ENCODE data around the gene MYLK.

The MYLK gene

DNA sequence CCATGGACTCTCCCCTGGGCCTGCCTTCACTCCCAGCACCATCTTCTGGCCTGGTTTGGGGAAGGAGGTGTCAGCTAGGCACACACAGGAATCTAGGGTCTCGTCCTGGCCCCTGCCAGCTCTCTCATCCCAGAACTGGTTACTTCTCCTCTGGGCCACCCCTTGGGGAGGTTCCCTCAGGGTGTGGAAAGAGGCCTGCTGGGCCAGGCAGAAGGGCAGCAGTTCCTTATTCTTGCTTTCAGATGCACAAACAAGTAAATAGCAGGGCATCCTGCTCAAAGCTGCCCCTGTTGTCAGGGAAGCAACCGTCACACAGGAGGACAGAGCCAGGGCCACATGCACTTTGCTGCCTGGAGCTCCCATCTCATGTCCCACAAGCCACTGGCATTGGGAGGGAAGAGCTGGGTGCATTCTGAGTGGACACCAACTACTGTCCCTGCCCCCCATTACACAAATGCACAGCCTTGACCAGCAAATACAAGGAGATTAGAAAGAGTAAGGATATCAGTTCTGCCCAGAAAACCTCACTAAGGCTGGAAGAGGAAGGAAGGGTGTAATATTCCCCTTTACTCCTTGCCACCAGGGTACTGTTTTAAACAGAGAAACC lies 190.4 kb downstream of the MYLK start:
- DNase-seq: no peak

DNA sequence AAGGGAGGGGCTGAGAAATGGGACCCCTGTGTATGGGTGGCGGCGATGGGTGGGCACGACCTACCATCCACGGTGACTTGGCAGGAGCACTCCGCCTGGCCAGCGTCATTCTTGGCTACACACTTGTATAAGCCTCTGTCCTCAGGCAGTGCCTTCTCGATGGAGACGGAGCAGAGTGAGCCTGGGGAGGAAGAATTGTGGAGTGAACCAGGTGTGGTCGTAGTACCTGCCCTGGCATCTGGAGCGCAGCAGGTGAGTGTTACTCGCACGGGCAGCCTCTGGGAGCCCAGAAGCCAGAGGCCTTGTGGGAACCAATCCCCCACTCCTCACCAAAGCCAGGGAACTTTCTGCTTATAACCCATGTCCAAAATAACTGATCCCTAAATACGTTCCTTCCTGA lies 191.5 kb downstream of the MYLK start:
- DNase-seq: no peak

GRCh38 chr3:123692041-123692440 lies 192.1 kb downstream of the MYLK start:
- DNase-seq: no peak

GRCh38 chr3:123689831-123690230 lies 194.3 kb downstream of the MYLK start:
- DNase-seq: no peak

- no peak for DNase-seq
Observed at GRCh38 chr3:123688241-123688747, 195.8 kb downstream of the MYLK start.

DNA sequence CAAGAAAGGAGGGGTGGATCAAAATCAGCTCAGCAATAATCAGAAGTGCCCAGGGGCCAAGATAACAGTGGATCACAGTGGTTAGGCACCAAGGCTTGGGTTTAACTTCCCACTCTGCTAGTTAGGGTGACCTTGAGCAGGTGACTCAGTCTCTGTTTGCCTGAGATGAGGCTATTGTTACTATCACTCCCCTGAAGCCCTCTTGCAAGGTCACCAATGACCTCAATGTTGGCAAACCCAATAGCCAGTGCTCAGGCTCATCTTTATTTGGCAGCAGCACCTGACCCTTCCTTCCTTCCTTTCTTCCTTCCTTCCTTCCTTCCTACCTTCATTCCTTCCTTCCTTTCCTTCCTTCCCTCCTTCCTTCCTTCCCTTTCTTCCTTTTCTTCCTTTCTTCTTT lies 196.8 kb downstream of the MYLK start:
- DNase-seq: no peak

DNA sequence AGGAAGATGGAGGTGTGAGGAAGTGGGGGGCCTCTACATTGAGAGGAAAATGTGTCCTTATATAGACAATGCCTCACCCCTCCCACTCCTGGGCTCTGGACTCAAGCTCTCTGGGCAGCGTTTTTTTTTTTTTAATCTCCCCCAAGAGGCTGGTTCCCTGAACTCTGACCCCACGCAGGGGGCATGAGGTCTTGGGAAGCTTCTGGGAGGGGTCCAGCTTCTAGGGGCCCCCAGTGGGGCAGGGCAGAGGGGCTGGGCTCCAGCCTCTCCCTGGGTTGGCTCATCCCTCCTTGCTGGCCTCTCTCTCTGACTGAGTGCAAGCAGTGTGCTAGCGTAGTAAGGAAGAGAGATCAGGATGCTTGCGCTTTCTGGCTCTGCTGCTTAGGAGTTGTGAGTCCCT lies 197.9 kb downstream of the MYLK start:
- DNase-seq: no peak

GRCh38 chr3:123685780-123686179 lies 198.4 kb downstream of the MYLK start:
- no peak for DNase-seq

- DNase-seq: no peak
Observed at GRCh38 chr3:123684636-123685035, 199.5 kb downstream of the MYLK start.

DNA sequence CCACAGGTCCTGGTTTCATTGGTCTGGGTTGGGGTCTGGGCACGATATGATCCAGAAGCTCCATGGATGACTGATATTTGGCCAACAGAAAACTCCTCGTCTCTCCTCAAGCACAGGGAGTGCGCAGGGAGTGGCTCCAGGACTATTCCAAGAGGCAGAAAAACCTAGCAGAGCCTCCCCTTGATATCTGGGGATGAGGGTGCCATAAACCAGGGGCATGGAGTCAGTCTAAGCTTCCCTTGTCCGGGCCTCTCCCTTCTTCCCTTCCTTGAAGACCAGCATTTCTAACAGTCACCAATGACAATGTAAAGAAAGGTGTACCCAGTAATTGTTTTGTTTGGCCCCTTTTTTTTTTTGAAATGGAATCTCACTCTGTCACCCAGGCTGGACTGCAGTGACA lies 199.9 kb downstream of the MYLK start:
- no peak for DNase-seq

GRCh38 chr3:123683505-123684154 lies 200.5 kb downstream of the MYLK start:
- no peak for DNase-seq

- DNase-seq: no peak
Observed at GRCh38 chr3:123682781-123683504, 201.2 kb downstream of the MYLK start.

GRCh38 chr3:123682302-123682701 lies 201.8 kb downstream of the MYLK start:
- DNase-seq: no peak

DNA sequence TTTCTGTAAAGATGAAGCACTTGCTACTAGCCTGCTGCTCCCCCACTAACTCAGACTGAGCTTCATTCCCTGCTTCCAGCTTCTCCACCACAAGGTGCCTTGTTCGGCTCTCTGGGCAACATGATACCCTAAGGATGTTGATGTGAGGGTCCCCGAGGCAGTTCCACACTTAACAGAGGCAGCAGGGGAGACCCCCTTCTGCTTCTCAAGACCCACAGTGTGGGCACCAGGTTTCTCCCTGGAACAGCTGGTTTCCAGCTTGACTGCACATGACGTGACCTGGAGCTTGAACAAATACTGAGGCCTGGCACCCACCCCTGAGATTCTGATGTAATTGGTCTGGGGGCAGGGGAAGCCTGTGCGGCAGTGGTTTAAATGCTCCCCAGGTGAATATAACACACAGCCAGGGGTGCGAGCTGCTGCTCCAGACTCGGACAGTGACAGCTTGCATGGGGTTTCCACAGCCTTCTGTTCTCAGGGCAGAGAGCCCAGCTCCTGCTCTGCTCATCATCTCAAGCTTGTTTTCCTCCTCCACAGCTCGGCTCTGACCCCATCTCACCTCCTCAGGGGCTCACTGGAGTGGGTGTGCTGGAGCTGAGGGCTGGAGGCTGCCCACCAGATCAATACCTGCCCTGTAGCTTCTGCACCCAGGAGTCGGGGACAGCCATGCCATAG lies 204.3 kb downstream of the MYLK start:
- no peak for DNase-seq

DNA sequence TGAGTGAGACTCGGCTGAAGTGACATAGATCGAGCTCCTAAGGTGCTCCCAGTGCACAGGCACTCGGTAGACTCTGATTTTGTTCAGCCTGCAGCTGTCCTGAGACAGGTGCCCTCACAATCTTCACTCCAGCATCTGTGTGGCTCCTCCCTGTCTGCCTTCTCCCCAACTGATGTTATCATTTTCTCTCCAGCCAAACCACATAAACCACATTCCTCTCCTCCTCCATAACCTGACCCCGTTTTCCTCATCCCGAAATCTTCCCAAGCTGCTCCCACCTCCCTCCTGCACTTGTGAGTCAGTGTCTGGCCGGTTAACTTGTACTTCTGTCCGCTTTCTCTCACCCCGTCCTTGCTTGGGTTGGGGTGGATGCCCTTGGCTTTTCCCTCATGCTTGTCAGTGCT lies 206.0 kb downstream of the MYLK start:
- no peak for DNase-seq

GRCh38 chr3:123672429-123673146 lies 211.5 kb downstream of the MYLK start:
- no peak for DNase-seq

DNA sequence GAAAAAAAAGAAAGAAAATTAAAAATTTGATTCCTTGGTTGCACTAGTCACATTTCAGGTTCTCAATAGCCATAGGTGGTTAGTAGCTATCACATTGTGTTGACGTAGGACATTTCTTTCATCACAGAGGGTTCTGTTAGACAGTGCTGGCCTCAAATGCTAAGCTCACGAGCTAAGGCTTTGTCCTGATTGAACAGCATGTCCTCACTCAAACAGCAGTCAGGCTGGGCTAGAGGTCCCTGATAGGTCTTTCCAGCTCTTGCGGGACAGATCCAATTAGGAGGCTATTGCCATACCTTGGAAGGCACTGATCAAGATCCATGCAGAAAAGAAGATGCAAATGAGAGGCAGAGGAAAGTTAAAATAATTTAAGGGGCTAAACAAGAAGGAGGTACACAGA lies 213.4 kb downstream of the MYLK start:
- no peak for DNase-seq

GRCh38 chr3:123668906-123669305 lies 215.2 kb downstream of the MYLK start:
- DNase-seq: no peak

GRCh38 chr3:123667784-123668183 lies 216.3 kb downstream of the MYLK start:
- peak; percentile 24 for DNase-seq

DNA sequence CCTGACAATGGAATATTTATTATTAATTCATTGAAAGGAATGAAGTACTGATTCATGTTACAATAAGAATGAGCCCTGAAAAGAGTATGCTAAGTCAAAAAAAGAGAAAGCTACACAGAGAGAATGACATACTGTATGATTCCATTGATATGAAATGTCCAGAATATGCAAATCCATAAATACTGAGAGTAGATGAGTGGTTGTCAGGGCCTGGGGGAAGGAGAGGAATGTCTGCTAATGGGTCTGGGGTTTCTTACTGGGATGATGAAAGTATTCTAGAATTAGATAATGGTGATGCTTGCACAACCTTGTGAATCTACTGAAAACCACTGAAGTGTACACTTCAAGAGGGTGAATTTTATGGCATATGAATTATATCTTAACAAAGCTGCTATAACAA lies 219.4 kb downstream of the MYLK start:
- DNase-seq: no peak

- DNase-seq: no peak
Observed at GRCh38 chr3:123663977-123664376, 220.2 kb downstream of the MYLK start.

DNA sequence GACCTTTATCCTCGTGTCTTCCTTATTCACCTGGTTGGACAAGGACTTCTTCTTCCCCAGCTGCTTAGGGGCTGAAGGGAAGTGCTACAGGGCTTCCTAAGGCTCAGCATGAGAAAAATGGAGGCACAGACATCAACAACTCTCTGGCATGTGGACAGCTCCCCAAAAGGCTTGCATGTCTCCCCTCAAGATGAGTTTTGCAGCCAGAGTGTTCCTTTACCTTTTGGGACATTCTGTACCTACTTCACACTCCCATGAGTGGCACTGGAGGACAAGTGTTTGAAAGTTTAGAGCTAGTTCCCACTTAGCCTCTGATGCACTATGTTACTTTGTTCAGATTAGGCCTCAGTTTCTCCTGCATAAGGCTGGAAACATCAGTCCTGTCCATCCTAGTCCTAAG lies 222.2 kb downstream of the MYLK start:
- no peak for DNase-seq

- DNase-seq: no peak
Observed at GRCh38 chr3:123660900-123661299, 223.2 kb downstream of the MYLK start.
